Kidney (tissue), 14 donors: ENCODE measurements around the gene PRODH2. TPM values are rescaled to one million over a fixed set of nuclear protein-coding genes. Genes with fewer than 3 reads are reported as not detected.

Source experiments
- DNase-seq, 5 donors: peaks; one replicate each; pipeline ENCODE4 v3.0.0-alpha.2; 2013 to 2020
- FAIRE-seq: peaks from 2 replicates; lab custom pipeline; 2012; peaks lifted over from hg19 to GRCh38; lab: Jason Lieb, UNC
- H3K27ac ChIP-seq, 2 donors: one replicate each; pipeline ENCODE4 v1.7.0; 2013; ENCODE audit warnings: low read depth in 2 of 2, low read length in 2 of 2, inconsistent platforms in 1 of 2
- H3K27me3 ChIP-seq: one replicate; pipeline ENCODE4 v1.7.1; 2013; ENCODE audit warnings: low read length, inconsistent platforms; ENCODE audit not compliant: control insufficient read depth, insufficient read depth
- H3K36me3 ChIP-seq, 3 donors: one replicate each; pipeline versions ENCODE4 v1.7.0 to v1.7.1; 2013; ENCODE audit warnings: low read length in 3 of 3, control low read depth in 1 of 3, inconsistent platforms in 1 of 3; ENCODE audit not compliant: insufficient read depth in 3 of 3, control insufficient read depth in 2 of 3
- H3K4me1 ChIP-seq, 3 donors: one replicate each; pipeline versions ENCODE4 v1.7.0 to v1.7.1; 2013; ENCODE audit warnings: low read length in 3 of 3, inconsistent platforms in 1 of 3, low read depth in 1 of 3; ENCODE audit not compliant: control insufficient read depth in 2 of 3, insufficient read depth in 2 of 3
- H3K4me3 ChIP-seq, 3 donors: one replicate each; pipeline versions ENCODE4 v1.7.0 to v1.8.1; 2013; ENCODE audit warnings: low read length in 3 of 3, control low read depth in 1 of 3, inconsistent platforms in 1 of 3
- H3K9ac ChIP-seq, 3 donors: one replicate each; pipeline versions ENCODE4 v1.7.0 to v1.7.1; 2013; ENCODE audit warnings: low read length in 3 of 3, control low read depth in 1 of 3, inconsistent platforms in 1 of 3
- H3K9me3 ChIP-seq, 3 donors: one replicate each; pipeline versions ENCODE4 v1.7.0 to v1.7.1; 2013; ENCODE audit warnings: low read length in 3 of 3, control low read depth in 1 of 3, inconsistent platforms in 1 of 3; ENCODE audit not compliant: control insufficient read depth in 2 of 3, insufficient read depth in 1 of 3
- intact Hi-C: fragments of 100-400 bp; cut with DNase I; formaldehyde crosslinking; loops from one replicate; pipeline ENCODE4 v1.11.1; 2022
- polyA plus RNA-seq: library from polyadenylated mRNA; stranded (reverse); fragments of 350-450 nt; fragmentation: Illumina TruSeq; extraction: RNeasy Lipid Tissue Mini Kit (QIAGEN cat#74804); gene quantifications from one replicate; pipeline ENCODE4 v1.2.3, GENCODE V29; 2014; ENCODE audit warnings: low read depth, low replicate concordance; ENCODE audit not compliant: insufficient read depth
- total RNA-seq: library from RNA; stranded (reverse); fragmentation: NEBNext Ultra II Directional; extraction: Animal tissue kit (Norgen Biotek cat#: 25700); gene quantifications from one replicate; pipeline ENCODE4 v1.2.1, GENCODE V29; 2021
- TF ChIP-seq, protein P1 (sequence below): IDR thresholded peaks from 3 replicates; pipeline ENCODE4 v1.5.1; 2012; ENCODE audit warnings: mild to moderate bottlenecking, moderate library complexity, borderline replicate concordance; ENCODE audit not compliant: insufficient read depth; ENCODE audit errors: extremely low read depth
- donor health status: control.
- donor health status: control.
- donor health status: control.
- donor health status: control.
- donor health status: control.
- donor health status: DM: yes; HTN: yes; CAD: no.
- donor health status: Normal renal cell carcinoma (clear cell type).

PRODH2 gene
- total and polyA plus RNA-seq, 2 donors from 2014 or later: 9.0 to 409 TPM

- DNase-seq (no peak), FAIRE-seq (no peak)
- Histone ChIP-seq H3K36me3 (no peaks in the 10 kb centered on the region), H3K9ac (no peak overlapping the region), H3K9me3 (no peaks in the 10 kb centered on the region), H3K27ac (no peak overlapping the region), H3K4me1 (peaks cover 0 to 5% (median 0%) of the 10 kb centered on the region in 3 donors), H3K4me3 (peak overlapping the region in 1 of 3 donors; percentile 4), H3K27me3 (peaks cover 12% of the 10 kb centered on the region)
- TF ChIP-seq, protein P1, sequence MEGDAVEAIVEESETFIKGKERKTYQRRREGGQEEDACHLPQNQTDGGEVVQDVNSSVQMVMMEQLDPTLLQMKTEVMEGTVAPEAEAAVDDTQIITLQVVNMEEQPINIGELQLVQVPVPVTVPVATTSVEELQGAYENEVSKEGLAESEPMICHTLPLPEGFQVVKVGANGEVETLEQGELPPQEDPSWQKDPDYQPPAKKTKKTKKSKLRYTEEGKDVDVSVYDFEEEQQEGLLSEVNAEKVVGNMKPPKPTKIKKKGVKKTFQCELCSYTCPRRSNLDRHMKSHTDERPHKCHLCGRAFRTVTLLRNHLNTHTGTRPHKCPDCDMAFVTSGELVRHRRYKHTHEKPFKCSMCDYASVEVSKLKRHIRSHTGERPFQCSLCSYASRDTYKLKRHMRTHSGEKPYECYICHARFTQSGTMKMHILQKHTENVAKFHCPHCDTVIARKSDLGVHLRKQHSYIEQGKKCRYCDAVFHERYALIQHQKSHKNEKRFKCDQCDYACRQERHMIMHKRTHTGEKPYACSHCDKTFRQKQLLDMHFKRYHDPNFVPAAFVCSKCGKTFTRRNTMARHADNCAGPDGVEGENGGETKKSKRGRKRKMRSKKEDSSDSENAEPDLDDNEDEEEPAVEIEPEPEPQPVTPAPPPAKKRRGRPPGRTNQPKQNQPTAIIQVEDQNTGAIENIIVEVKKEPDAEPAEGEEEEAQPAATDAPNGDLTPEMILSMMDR: no peak
- intact Hi-C loops: no loop called here
These were observed 32.0 kb upstream of the PRODH2 start for GRCh38 chr19:35844482-35845214.

DNA sequence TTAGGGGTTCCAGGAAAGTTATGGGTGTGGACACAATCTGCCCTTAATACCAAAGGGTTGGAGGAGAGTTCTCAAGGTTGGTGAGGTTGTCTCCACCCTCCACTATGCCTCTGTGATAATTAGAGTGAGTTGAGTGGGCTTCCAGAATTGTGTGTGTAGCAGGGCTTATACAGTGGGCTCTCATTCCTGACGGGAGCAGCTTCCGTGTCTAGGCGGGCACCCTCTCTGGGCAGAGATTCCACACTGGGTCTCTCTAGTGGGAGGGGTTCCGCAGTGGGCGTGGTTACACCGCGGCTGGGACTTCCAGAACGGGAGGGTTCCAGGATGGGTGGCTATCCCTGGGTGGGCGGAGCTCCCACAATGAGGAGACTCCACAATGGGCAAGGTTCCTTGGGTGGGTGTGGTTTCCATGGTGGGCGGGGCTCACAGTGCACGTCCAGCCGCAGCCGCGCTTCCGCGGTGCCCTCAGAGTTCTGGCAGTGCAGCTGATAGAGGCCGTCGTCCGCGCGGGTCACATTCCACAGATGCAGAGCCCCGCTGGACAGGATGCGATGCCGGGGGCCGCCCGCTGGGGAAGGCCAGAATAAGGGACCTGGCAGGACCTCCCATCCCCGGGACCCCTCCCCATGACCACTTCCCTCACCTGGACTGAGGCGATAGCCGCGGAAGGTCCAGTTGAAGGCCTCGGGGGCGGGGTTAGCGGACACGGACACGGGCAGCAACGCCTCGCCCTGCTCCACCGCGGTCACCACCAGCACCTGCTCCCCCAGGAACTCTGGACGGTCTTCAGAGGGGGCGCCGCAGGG lies 31.2 kb upstream of the PRODH2 start:
- Histone ChIP-seq H3K9me3 (no peaks in the 10 kb centered on the region), H3K4me3 (no peak overlapping the region), H3K27ac (no peak overlapping the region), H3K36me3 (no peaks in the 10 kb centered on the region), H3K27me3 (peaks cover 12% of the 10 kb centered on the region), H3K4me1 (peaks cover 0 to 5% (median 0%) of the 10 kb centered on the region in 3 donors), H3K9ac (no peak overlapping the region)
- DNase-seq (peak in 3 of 5 donors; percentile 21 to 71 (median 53)), FAIRE-seq (no peak)
- TF ChIP-seq, protein P1: no peak
- intact Hi-C loops: no loop called here

- DNase-seq: no peak
- TF ChIP-seq, protein P1: no peak
- Histone ChIP-seq H3K36me3 (no peaks in the 10 kb centered on the region), H3K4me3 (no peak overlapping the region), H3K27me3 (peaks cover 12% of the 10 kb centered on the region), H3K9ac (no peak overlapping the region), H3K27ac (no peak overlapping the region), H3K9me3 (no peaks in the 10 kb centered on the region), H3K4me1 (peaks cover 0 to 5% (median 0%) of the 10 kb centered on the region in 3 donors)
- no peak for FAIRE-seq
- intact Hi-C loops: no loop called here
These were observed 30.1 kb upstream of the PRODH2 start for GRCh38 chr19:35842666-35843272.
